HG03103 (cell line): ENCODE data around the gene MRPL48.
"Not testable (repeated sequence)": the region's sequence is repeated elsewhere in the genome, so short reads cannot be mapped to it uniquely, and the experiment has no call there.

Experiments
- ATAC-seq: cut with Tn5 transposase; IDR thresholded peaks from one replicate; pipeline ENCODE4 v1.9.1; 2021; ENCODE audit warnings: low read depth; ENCODE audit not compliant: unreplicated experiment

The MRPL48 gene

DNA sequence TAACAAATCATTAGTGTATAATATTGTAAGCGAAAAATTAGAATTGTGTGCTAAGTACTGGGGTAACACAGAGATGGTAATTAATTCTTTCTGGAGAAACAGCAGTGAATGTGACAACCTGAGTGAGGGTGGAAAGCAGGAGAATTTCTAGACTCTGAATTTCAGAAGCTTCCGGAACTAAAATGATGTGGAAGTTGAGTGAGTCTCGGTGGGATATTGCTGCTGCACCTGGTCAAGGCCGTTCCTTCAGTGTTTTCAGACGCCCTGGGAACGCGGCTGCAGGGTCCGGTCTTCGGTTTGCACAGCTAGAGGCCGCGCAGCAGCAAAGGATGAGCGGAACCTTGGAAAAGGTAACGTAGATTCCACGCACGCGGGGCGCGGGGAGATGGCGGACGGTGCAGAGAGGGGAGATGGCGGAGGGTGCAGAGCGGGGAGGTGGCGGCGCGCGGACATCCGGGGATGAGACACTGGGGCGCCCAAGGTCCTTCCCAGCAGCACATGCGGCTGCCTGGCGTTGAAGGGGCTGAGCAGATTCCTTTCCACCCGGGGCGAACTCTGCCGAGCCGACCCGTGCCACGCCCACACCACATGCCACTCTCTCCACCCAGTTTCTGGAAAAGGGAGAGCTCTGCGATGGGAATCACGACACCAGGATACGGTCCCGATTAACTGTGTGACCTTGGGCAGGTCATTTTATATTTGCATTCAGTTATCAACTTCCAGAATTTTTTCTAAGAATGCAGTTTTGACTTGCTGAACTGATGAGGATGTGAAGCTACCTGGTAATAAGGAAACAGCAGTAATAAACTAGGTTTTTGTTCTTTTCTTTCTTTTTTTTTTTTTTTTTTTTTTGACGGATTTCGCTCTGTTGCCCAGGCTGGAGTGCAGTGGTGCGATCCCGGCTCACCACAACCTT lies at the start of gene MRPL48:
MRPL48 (plus strand) TSS at position 232 of the 916 bp plus-strand sequence; CDS start at position 330, 98 bp downstream.
- ATAC-seq, result peak; percentile 82

DNA sequence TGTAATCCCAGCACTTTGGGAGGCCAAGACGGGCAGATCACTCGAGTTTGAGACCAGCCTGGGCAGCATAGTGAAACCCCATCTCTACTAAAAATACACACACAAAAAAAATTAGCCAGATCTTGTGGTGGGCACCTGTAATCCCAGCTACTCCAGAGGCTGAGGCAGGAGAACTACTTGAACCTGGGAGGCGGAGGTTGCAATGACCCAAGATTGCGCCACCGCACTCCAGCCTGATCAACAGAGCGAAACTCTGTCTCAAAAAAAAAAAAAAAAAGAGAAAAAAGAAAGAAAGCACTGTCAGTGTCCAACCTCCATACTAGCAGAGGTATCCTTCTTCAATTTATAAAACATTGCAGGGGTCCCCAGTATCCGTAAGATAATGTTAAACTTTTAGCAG lies 44.6 kb upstream of the MRPL48 start:
- ATAC-seq, result no peak

DNA sequence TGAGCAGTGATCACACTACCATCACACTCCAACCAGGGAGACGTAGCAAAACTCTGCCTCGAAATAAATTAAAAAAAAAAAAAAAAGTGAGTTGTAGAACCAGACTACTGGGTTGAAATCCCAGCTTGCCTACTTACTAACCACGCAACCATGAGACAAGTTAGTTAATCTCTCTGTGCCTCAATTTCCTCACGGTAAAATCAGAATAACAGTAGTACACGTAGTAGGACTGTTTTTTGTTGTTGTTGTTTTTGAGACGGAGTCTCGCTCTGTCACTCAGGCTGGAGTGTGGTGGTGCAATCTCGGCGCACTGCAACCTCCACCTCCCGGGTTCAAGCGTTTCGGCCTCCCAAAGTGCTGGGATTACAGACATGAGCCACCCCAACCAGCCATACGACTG lies 41.0 kb upstream of the MRPL48 start:
- no peak for ATAC-seq

DNA sequence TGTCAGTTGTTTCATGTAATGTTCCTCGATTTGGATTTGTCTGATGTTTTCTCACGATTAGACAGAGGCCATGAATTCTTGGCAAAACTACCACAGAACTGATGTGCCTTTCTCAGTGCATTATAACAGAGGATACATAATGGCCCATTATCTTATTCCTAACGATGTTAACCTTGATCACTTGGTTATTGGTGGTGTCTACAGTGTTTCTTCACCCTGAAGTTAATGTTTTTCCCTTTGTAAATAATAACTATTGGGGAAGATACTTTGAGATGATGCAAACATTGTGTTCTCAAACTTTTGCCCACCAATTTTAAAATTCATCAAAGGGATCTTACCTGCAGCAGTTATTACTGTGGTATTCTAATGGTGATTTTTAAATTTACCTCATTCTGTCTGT lies 39.9 kb upstream of the MRPL48 start:
- ATAC-seq, result no peak

DNA sequence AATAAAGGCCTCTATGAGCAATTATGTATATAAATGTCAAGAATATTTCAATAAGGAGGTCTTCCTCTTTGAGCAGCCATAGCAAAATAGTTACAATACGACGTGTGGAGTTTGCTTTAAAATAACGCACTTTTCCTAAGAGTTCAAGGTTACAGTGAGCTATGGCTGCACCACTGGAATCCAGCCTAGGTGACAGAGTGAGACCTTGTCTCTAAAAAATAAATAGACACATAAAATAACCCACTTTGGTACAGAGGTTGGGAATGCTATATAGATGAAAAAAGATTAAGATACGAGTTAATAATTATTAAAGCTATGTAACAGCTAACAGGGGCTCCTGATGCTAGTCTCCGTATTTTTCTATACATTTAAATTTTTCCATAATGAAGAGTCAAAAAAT lies 39.4 kb upstream of the MRPL48 start:
- ATAC-seq, result no peak

DNA sequence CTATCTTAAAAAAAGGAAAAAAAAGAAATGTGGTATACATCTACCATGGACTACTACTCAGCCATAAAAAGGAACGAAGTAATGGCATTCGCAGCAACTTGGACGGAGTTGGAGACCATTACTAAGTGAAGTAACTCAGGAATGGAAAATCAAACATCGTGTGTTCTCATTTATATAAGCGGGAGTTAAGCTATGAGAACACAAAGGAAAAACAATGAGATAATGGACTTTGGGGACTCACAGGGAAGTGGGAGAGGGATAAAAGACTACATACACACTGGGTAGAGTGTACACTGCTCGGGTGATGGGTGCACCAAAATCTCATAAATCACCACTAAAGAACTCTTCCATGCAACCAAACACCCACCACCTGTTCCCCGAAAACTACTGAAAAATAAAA lies 38.6 kb upstream of the MRPL48 start:
- no peak for ATAC-seq

DNA sequence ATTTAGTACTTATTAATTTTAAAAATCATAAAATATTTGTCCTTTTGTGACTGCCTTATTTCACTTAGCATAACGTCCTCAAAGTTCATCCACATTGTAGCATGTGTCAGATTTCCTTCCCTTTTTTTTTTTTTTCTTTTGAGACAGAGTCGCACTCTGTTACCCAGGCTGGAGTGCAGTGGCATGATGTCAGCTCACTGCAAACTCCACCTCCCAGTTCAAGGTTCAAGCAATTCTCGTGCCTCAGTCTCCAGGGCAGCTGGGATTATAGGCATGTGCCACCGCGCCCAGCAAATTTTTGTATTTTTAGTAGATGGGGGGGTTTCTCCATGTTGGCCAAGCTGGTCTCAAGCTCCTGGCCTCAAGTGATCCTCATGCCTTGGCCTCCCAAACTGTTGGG lies 37.4 kb upstream of the MRPL48 start:
- no peak for ATAC-seq

DNA sequence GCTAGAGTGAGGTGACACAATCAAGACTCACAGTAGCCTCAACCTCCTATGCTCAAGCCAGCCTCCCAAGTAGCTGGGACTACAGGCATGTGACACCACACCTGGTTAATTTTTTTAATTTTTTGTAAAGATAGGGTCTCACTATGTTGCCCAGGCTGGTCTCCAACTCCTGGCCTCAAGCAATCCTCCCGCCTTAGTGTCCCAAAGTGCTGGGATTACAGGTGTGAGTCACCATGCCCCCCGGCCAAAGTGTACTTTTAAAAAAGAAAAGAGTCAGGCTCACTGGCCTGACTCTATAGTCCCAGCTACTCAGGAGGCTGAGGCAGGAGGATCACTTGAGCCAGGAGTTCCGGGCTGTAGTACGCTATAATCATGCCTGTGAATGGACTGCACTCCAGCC lies 36.8 kb upstream of the MRPL48 start:
- ATAC-seq, result not testable (repeated sequence)

DNA sequence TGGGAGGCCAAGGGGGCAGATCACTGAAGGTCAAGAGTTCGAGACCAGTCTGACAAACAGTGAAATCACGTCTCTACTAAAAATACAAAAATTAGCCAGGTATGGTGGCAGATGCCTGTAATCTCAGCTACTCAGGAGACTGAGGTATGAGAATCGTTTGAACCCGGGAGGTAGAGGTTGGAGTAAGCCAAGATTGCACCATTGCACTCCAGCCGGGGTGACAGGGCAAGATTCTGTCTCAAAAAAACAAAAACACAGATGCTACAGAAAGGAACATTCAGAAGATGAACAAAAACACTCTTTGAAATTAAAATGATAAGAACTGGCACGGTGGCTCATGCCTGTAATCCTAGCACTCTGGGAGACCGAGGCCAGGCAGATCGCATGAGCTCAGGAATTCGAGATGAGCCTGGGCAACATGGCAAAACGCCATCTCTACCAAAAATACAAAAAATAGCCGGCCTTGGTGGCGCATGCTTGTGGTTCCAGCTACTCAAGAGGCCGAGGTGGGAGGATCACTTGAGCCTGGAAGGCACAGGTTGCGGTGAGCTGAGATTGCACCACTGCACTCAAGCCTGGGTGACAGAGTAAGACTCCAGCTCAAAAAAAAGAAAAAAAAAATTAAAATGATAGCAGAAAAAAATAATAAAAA lies 35.3 kb upstream of the MRPL48 start:
- no peak for ATAC-seq

DNA sequence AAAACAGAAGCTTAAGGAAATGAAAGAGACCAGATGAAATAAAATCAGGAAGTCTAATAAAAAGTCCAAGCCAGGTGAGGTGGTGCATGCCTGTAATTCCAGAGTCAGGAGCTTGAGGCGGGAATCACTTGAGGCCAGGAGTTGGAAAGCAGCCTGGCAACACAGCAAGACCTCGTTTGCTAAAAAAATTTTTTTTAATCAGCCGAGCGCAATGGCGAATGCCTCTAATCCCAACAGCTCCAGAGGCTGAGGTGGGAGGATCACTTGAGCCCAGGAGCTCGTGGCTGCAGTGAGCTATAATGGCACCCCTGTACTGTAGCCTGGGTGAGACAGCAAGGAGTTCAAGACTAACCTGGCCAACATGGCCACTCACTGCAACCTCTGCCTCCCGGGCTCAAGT lies 34.8 kb upstream of the MRPL48 start:
- ATAC-seq, result no peak

DNA sequence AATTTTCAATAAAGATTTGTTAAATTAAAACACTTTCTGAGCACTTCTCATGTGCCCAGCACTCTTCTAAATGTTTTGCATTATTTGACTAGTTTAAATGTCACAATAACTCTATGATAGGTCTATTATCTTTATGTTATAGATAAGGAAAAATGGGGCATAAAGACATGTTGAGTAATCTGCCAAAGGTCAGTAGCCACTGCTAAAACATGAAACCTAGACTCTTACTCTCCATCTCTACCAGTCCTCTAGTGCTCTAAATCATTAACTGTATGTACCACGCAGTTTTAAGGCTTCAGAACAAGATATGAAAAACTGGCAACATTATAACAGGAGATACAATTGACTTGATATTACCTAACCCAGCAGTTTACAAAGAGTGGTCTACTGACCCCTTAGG lies 33.7 kb upstream of the MRPL48 start:
- no peak for ATAC-seq

DNA sequence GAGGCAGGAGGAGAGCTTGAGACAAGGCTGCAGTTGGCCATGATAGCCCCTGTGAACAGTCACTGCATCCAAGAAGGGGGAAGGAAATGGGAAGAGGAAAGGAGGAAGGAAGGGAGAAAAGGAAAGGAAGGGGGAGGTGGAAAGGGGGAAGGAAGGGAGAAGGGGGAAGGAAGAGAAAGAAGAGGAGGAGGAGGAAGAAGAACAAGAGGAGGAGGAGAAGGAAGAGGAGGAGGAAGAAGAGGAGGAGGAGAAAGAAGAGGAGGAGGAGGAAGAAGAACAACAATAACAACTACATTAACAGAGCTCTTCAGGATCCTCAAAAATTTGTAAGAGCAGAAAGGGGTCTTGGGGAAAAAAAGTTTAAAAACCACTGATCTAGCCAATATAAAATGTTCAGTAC lies 32.0 kb upstream of the MRPL48 start:
- ATAC-seq, result no peak

DNA sequence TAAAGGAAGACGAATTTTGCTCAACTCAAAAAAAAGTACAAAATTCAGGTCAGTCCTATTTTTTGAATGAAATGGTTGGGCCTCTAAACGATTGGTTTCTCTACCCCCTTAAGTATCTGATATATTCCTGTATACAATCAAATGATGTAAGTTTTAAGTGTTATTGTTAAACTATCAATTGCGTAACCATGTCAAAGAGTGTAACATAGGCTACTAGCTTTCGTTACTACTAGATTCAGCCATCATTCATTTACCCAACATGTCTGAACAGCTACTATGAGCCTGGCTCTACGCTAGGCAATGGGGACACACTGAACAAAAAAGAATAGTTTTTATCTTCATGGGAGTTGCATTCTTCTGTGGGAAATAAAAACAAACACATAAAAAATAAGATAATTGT lies 30.1 kb upstream of the MRPL48 start:
- ATAC-seq, result no peak

DNA sequence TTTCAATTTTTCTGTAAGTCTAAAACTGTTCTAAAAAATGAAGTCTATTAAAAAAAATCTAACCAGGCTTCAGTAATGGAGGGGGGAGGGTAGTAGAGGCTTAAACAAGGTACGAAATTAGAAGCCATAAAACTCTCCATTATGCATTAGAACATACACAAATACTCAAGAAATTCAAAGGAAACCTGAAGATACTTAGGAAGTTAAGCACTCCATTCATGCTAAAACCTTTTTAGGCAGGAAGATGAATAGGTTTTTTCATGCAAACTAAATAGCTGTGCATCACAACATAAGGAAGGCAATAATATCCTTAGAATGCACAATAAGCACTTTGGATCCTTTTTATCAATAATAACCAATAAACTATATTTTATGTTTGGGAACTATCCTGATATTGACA lies 29.2 kb upstream of the MRPL48 start:
- no peak for ATAC-seq

DNA sequence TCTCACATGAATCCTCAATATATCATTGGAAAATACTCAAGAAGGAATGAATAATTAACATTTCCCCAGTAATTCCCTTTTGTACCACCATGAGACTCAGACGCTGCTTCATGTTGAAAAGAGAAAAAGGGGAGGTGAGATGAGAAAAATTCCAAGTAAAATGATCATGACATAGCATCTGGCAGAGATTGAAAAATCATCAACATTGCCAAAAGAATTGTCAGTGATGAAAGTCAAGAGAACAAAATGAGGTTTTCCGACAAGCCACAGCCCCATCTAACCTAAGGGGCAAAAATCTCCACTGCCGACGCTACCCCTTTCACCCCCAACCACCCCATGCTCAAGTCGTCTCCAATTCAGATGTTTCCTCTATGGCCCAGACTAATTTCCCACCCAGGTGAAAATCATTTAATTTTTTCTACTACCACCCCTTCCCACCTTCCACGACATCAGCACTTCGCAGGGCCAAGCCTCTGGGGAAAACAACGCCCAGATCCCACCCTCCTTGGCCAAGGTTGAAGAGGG lies 28.0 kb upstream of the MRPL48 start:
- ATAC-seq, result no peak

DNA sequence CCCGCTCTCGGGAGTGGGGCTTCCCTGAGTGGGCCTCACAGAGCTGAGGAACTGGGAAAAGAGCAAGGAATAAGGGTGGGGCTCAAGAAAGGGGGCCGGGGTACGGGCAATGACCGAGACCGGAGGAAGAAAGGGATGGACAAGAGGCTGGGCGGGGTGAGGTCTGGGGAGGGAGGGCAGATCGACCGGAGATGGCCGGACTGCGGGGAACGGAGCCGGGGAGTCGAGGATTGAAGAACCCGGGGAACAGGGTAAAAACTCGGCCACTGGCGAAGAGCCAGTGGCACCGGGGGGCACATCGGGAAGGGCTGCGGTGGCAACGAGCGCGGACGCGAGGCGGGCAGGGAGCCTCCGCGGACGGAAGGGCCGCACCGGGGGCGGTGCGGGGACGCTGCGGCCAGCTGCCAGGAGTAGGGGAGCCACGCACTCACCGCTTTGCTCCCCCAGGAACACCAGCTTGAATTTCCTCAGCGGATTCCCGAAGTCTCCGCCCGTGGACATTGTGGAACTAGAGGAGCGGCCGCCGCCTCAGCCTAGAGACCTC lies 27.5 kb upstream of the MRPL48 start:
- peak; percentile 5 for ATAC-seq

DNA sequence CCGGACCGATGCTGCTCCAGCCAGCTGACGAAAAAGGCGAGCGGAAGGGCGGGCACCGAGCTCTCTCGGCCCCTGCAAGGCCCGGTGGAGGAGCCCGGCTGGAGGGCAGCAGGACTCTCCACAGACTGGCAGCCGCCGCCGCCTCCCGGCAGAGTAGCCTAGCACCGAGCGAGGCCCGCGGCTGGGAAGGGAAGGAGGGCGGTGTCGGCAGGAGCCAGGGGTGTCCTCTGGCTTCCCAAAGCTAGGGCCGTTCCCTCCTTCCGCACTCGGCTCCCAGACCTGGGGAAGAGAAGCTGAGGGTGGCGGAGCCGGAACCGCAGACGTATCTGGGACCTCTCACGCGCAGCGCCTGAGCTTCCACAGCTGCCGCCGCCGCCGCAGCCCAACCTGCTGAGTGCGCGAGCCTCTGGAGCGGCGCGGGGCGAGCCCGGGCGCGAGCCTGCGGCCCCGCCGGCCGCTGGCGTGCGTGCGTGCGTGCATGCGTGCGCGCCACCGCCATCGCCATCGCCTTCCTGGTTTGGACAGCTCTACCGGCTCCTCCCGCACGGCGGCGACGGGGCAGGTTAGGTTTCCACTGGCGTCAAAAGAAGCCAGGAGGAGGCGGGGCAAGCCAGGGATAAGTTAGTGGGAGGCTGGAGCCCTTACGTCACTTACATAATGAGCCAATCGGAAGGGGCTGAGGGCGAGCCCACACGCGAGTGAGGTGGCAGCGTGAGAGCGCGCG lies 26.8 kb upstream of the MRPL48 start, which contains the start of gene RAB6A:
RAB6A (minus strand) TSS at position 396 of the 724 bp plus-strand sequence. CDS start 439 bp downstream, outside the sequence.
- peak; percentile 91 for ATAC-seq

DNA sequence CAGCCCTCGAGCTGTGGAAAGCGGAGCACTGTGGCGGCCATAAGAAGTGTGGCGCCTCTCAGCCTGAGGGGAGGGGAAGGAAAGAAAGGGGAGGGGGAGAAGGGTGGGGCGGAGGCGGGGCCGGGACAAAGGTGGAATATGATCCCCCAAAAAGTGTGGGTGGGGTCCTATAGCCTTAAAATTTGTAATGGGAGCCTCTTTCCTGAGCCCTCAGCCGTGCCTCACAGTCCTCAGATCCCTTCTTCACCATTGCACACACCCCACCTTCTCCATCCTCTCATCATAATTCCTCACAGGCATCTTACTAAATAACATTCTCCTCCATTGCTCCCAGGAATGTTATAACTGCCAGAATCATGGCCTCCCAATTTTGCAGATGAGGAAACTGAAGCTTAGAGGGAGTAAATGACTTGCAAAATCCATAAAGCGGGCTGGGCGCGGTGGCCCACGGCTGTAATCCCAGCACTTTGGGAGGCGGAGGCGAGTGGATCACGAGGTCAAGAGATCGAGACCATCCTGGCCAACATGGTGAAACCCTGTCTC lies 26.2 kb upstream of the MRPL48 start:
- peak; percentile 11 for ATAC-seq

DNA sequence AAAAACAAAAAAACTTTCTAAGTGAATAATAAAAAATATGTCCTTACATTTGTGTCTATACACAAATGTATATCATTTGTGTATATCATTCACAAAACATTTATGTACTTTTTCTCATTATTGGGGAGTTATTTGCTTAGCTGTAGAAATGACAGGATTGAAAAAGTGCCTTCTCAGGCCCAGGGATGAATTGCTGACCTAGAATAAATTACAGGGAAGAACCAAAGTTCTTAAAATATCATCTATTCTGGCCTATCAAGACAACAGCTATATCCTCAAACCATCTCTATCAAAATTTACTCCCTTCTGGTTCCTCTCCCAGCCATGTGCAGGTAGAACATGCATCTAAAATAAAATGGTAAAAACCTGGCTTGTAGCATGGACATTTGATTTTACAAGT lies 24.9 kb upstream of the MRPL48 start:
- ATAC-seq, result no peak

DNA sequence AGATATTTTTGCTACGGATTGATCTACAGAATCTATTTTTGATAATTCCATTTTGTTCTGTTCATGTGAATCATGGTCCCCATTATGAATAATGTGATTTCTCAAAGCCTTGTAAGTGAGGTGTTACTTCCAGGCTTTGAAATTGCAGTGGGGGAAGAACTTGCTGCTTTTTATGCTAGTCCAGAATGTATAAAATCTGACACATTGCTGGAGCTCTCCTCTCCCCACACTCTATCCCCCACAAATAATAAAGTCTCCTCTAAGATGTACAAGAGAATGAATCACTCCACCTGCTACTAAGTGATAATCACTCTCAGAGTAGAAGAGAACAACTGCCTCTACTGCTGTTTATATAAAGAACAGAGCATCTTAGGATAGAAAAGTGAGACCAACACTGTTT lies 20.9 kb upstream of the MRPL48 start:
- ATAC-seq, result no peak
